EL (cell line): Measurements from ENCODE around the gene SAG.

Source experiments
- DNase-seq: peaks from one replicate; pipeline ENCODE4 v3.0.0-alpha.2; 2016

SAG gene

DNA sequence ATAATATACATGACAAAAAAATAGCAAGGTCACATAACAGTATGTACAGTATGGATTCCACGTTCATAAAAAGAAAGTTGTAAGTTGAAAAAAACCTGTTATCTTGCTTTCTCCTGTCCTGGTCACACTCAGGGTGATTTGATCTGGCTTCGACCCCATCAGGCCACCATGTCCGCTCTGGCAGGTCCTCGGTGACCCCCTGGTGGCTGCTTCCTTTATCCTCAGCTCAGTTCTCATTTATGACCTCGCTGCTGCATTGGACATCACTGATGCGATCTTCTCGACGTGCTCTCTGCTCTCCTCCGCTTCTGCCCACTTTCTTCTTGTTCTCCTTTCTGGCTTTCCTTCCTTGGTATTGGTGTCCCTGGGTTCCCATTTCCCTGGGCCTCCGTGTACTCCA lies 76.4 kb downstream of the SAG start:
- no peak for DNase-seq

DNA sequence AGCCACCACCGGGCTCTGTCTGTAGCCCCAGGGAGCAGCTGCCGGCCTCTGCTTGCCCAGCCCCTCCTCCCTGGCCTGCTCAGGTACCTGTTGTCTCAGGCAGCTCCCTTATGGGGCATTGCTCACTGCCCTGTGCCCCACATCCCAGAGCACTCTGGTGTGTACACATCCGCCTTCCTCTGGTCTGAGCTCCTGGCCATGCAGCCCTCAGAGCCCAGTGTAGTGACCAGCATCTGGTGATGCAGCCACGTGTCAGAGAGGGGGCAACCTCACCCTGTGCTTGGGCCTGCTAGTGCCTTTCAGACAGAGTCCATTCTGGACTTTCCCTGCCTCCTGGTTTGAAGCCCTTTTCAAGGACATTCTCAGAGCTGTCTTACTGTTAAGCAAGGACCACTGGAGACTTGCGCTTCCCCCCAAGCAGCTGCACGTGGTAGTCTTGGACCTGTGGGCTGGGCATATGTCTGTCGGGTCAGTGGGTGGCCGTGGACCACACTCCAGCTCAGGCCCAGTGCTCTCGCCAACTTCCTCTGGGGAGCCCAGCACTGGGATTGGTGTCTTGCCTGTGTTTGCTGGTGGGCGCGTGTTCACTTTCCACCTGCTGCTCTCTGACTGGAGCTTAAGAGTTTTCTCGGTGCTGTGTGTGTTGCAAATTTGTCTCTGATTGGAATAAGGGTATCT lies 77.3 kb downstream of the SAG start:
- DNase-seq: no peak

DNA sequence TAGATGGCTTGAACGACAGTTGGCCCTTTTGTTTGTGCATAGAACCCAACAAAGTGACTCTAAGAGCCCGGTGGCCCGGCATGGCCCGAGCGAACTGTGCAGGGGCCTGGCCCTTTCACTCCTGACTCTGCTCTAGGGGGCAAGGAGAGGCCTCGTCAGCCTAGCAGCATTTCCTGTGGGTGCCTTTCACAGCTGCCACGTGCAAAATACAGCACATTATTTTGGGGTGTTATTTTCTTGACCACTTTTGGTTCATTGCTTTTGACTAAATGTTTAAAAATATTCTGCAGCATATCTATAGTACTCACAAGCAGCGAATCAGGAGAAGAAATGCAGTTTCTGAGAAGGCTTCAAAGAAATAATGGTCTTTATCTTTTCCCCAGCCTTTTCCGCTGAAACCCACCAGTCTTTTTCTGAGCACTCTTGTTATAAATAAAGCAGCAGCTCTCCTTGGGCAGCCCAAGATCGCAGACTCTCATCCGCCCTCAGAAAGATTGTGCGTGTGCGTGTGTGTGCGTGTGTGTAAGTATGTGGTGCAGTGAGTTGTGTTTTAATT lies 78.0 kb downstream of the SAG start:
- no peak for DNase-seq

DNA sequence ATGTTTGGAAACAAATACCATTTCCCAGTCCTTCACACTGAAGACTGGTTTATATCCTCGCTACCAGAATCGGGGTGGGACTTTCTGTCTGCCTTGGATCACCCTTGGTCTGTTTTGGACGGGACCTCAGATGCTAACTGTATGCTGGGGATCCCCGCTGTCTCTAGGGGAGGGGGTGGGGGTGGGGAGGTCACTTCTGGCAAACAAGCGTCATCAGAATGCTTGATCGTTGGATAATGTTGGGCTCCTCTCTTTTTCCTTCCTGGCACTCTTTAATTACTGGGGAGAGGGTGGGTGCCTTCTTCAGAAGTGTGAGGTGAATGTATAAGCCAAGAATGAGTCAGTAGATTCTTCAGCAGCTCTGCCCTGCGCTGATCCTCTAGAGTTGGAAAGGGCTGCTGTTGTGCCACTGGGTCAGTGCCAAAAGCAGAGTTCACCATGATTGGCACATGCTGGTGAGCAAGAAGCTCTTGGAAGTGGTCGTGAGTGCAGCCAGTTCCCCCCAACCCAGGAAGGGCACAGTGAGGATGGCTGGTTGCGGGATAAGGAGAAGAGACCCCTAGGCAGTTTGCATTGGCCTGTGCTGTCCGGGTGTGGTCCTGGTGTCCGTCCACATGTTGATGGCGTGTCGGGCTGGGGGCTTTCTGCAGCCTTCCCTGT lies 78.9 kb downstream of the SAG start:
- peak; percentile 40 for DNase-seq

DNA sequence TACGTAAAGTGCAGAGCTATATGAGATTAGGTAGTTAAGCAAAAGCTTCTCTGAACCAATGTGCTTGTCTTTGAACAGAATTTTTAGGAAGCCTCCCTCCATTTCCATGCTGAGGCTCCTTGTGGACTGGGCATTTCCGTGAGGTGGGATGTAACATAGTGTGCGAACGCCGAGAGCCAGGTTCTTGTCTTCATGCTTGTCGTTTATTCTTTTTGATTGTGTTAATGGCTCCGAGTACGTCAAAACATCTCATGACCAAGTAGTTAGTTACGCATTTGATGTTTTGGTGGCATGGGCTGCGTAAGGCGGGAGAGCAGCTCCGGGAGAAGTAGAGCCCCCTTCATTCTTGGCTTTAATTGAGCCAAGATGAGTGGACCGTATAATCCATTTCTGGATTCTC lies 79.6 kb downstream of the SAG start:
- DNase-seq: no peak

DNA sequence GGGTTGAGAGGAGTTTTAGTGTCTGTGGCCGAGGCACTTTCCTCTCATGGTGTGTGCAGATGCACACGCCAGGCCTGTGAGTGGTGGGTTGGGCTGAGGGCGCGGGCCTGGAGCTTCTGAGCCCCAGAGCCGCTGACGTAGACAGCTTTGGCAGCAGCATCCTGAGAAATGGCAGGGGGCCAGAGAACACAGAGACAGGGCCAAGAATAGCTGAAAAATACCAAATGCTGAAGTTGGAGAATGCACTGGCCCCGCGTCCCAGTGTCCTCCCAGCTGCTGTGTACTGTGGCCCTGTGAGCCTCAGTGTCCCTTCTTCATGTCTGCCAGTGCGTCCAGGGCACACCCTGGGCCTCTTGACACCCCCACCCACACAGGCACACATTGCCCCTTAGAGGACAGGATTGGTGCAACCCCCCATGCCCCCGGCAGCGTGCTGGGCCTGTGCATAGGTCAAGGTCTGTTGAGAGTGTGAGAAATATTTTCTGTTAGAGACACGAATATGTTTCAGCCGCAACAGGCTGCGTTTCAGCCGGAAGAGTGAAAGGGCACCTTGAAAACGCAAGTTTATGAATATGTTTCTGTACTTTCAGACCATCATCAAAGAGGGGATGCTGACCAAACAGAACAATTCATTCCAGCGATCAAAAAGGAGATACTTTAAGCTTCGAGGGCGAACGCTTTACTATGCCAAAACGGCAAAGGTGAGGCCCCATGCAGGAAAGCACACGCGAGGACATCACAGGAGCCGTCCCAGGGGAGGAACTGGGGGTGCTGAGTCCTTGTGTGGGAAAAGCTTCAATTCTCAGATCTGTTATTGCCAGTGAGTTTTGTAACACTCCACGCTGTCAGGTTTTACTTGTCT lies 80.3 kb downstream of the SAG start:
- peak; percentile 85 for DNase-seq

DNA sequence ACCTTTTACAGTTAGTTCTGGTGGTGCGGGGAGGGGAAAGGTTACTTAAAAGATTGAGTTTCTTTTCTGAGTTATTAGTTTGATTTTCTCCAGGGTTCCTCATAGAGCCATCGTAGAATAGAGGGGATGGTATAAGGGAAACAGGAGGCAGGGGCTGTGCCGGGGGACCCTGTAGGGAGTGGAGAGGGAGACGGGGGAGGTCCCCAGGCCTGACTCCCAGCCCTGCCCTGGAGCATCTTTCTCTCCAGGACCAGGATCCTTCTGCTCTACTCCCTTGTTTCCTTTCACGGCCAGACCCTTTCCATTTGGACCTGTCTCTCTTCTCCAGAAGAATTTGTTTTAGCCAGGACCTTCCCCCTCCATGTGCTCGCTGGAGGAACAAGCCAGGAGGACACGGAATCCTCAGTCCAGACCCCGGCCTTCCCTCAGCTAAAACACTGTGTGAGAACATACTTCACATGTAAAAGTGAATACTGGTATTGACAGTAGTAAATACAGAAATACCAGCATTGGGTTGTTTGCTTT lies 82.0 kb downstream of the SAG start:
- DNase-seq: no peak

DNA sequence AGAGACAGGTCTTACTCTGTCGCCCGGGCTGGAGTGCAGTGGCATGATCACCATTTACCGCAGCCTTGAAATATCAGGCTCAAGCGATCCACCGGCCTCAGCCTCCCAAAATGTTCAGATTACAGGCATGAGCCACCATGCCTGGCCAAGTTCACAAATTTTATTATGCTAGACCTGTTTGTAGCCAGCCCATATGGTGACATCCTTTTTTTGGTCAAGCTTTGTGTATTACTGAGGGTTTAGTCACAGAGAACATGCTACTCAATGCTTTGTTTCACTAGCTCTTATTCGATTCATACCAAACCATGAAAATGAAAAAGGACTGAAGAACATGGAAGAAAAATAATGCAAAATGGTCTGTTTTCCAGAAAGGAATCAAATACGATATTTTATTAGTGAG lies 88.1 kb downstream of the SAG start:
- no peak for DNase-seq
